ENCODE measurements around the gene CD47. TPM values are rescaled to one million over a fixed set of nuclear protein-coding genes. Genes with fewer than 3 reads are reported as not detected.

The CD47 gene
- total RNA-seq, 1 experiment from 2014 or later: 42.5 TPM

DNA sequence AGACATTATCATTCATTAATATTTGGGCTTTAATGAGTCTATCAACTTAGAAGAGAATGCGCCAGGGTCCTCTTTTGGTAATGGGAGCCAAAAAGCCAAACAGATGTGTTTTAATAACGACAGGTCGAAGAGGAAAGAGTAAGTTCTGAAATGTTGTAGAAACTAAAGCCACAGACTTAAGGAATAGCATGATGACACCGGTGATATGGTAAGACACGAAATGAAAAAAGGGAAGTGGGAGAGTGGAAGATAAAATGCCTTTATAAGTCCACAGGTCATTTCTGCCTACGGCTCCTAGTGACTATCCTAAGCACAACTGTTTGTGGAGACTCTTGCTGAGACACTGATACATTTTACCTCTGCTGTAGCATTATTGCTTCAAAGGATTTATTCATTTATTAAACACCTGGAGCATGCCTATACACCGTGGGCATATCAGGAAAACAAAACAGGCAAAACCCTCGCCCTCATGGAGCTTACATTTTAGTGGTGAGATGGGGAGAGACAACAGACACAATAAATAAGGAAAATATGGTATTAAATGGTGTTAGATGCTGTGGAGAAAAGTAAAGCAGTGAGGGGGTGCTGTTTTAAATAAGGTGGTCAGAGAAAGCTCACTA is 11.7 kb upstream of the CD47 start:
- Histone ChIP-seq H3K4me2 (ENCODE audit: low read length) (no peak overlapping the region), H3K4me3 (replicated peaks in 1 of 2; ENCODE audit: low read depth in 1 of 2, low read length in 2 of 2) (no peak overlapping the region), H4K20me1 (ENCODE audit: insufficient read depth) (no peaks in the 10 kb centered on the region), H3K79me2 (ENCODE audit: insufficient read depth, low read length) (no peaks in the 10 kb centered on the region), H3K9ac (ENCODE audit: low read length) (no peak overlapping the region), H3K9me3 (ENCODE audit: control insufficient read depth in 1 of 2, insufficient read depth in 1 of 2, low read depth in 1 of 2, low read length in 2 of 2) (no peaks in the 10 kb centered on the region), H3K9me2 (ENCODE audit: insufficient read depth) (no peaks in the 10 kb centered on the region), H3K4me1 (ENCODE audit: control insufficient read depth in 1 of 2, insufficient read depth in 2 of 2, low read length in 2 of 2) (no peaks in the 10 kb centered on the region), H3K27ac (ENCODE audit: low read depth, low read length) (no peak overlapping the region), H3K36me3 (ENCODE audit: control insufficient read depth in 1 of 2, insufficient read depth in 2 of 2, low read length in 2 of 2) (no peaks in the 10 kb centered on the region), H2AFZ (ENCODE audit: low read depth, low read length, poor library complexity, severe bottlenecking) (no peak overlapping the region), H3K27me3 (ENCODE audit: insufficient read depth, low read length) (no peaks in the 10 kb centered on the region)
- TF ChIP-seq YY1 (IDR thresholded peaks at IDR 0.05; ENCODE audit: extremely low read depth, insufficient replicate concordance, low read depth, low read length): no peak
- TF ChIP-seq, protein P1, sequence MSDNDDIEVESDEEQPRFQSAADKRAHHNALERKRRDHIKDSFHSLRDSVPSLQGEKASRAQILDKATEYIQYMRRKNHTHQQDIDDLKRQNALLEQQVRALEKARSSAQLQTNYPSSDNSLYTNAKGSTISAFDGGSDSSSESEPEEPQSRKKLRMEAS (IDR thresholded peaks at IDR 0.05): no peak
- no peak for TF ChIP-seq SRF (IDR thresholded peaks at IDR 0.05; ENCODE audit: low read depth)
- TF ChIP-seq FOSL1 (IDR thresholded peaks at IDR 0.05; ENCODE audit: low read depth): no peak
- ChIA-PET CTCF (no interaction called here), RAD21 (ENCODE audit: low non-redundant PET in 1 of 2, low total read pairs in 2 of 2, uncharacterized antibody in 2 of 2, unreplicated experiment in 2 of 2) (no interaction called here), POLR2A (no interaction called here)
- no peak for ATAC-seq
- BruUV-seq (replicated peaks): no TSS peak
- intact Hi-C loops (cut with micrococcal nuclease): no loop called here
- DNase-seq (ENCODE audit: low read depth, low spot score): no peak

DNA sequence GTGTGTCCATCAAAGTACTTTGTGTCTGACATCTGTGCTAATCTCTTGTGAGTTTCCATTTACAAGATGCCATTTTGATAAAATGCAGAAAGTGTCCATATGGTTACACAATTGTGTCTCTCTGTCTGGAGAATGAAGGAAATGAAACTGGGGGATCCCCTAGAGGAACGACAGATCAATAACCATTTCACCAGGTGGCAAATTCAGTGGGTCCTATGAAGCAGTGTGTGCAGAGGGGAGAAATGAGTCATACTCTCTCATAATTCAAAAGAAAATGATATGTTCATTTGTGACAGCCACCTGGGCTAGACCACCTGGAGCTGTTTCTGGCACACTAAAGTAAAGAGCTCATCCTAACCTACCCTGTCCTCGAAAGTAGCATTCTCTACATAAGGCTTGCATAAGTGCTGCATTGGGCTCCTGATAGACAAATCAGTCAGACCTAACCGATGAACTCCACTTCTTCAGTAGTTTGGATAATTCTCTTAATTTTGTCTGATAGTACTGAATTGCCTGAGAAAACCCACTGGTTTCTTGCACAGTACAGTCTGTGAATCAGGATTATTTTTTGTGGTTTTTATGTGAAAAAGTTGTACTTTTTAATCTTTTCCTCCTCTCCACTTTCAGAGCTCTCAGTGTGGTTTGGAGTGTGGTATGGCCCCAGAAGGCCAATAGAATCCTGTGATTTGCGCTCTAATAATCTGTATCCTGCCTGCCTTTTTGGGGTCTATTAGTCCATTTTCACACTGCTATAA is 10.3 kb upstream of the CD47 start:
- H2AFZ ChIP-seq (ENCODE audit: low read depth, low read length, poor library complexity, severe bottlenecking): no peak overlapping the region
- no peak overlapping the region for H3K4me3 ChIP-seq (replicated peaks in 1 of 2; ENCODE audit: low read depth in 1 of 2, low read length in 2 of 2)
- DNase-seq (ENCODE audit: low read depth, low spot score) (no peak), ATAC-seq (no peak)
- H3K79me2 ChIP-seq (ENCODE audit: insufficient read depth, low read length): no peaks in the 10 kb centered on the region
- BruUV-seq (replicated peaks): no TSS peak
- no peaks in the 10 kb centered on the region for H4K20me1 ChIP-seq (ENCODE audit: insufficient read depth)
- ChIA-PET CTCF (no interaction called here), RAD21 (ENCODE audit: low non-redundant PET in 1 of 2, low total read pairs in 2 of 2, uncharacterized antibody in 2 of 2, unreplicated experiment in 2 of 2) (no interaction called here), POLR2A (no interaction called here)
- H3K27ac ChIP-seq (ENCODE audit: low read depth, low read length): no peak overlapping the region
- no peaks in the 10 kb centered on the region for H3K27me3 ChIP-seq (ENCODE audit: insufficient read depth, low read length)
- no peak overlapping the region for H3K4me2 ChIP-seq (ENCODE audit: low read length)
- H3K4me1 ChIP-seq (ENCODE audit: control insufficient read depth in 1 of 2, insufficient read depth in 2 of 2, low read length in 2 of 2): no peaks in the 10 kb centered on the region
- no peaks in the 10 kb centered on the region for H3K9me2 ChIP-seq (ENCODE audit: insufficient read depth)
- intact Hi-C loops (cut with micrococcal nuclease): no loop called here
- H3K36me3 ChIP-seq (ENCODE audit: control insufficient read depth in 1 of 2, insufficient read depth in 2 of 2, low read length in 2 of 2): no peaks in the 10 kb centered on the region
- no peak overlapping the region for H3K9ac ChIP-seq (ENCODE audit: low read length)
- no peaks in the 10 kb centered on the region for H3K9me3 ChIP-seq (ENCODE audit: control insufficient read depth in 1 of 2, insufficient read depth in 1 of 2, low read depth in 1 of 2, low read length in 2 of 2)
- TF ChIP-seq CEBPB (IDR thresholded peaks at IDR 0.05; ENCODE audit: low read depth) (no peak), TCF7L2 (IDR thresholded peaks at IDR 0.05; ENCODE audit: borderline replicate concordance, extremely low read depth, insufficient read depth, insufficient read length) (no peak), CBX3 (IDR thresholded peaks at IDR 0.05; ENCODE audit: low read depth) (no peak), POLR2AphosphoS5 (IDR thresholded peaks at IDR 0.05; ENCODE audit: low read depth, low read length) (no peak), EZH2phosphoT487 (IDR thresholded peaks at IDR 0.05; ENCODE audit: borderline replicate concordance) (no peak), FOSL1 (IDR thresholded peaks at IDR 0.05; ENCODE audit: low read depth) (no peak), YY1 (IDR thresholded peaks at IDR 0.05; ENCODE audit: extremely low read depth, insufficient replicate concordance, low read depth, low read length) (no peak), ZFX (IDR thresholded peaks at IDR 0.05) (no peak)
- TF ChIP-seq, protein P1 (IDR thresholded peaks at IDR 0.05): no peak
- TF ChIP-seq, protein P2, sequence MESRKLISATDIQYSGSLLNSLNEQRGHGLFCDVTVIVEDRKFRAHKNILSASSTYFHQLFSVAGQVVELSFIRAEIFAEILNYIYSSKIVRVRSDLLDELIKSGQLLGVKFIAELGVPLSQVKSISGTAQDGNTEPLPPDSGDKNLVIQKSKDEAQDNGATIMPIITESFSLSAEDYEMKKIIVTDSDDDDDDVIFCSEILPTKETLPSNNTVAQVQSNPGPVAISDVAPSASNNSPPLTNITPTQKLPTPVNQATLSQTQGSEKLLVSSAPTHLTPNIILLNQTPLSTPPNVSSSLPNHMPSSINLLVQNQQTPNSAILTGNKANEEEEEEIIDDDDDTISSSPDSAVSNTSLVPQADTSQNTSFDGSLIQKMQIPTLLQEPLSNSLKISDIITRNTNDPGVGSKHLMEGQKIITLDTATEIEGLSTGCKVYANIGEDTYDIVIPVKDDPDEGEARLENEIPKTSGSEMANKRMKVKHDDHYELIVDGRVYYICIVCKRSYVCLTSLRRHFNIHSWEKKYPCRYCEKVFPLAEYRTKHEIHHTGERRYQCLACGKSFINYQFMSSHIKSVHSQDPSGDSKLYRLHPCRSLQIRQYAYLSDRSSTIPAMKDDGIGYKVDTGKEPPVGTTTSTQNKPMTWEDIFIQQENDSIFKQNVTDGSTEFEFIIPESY (IDR thresholded peaks at IDR 0.05; ENCODE audit: extremely low read depth, insufficient replicate concordance, low read length): no peak
- TF ChIP-seq, protein P3, sequence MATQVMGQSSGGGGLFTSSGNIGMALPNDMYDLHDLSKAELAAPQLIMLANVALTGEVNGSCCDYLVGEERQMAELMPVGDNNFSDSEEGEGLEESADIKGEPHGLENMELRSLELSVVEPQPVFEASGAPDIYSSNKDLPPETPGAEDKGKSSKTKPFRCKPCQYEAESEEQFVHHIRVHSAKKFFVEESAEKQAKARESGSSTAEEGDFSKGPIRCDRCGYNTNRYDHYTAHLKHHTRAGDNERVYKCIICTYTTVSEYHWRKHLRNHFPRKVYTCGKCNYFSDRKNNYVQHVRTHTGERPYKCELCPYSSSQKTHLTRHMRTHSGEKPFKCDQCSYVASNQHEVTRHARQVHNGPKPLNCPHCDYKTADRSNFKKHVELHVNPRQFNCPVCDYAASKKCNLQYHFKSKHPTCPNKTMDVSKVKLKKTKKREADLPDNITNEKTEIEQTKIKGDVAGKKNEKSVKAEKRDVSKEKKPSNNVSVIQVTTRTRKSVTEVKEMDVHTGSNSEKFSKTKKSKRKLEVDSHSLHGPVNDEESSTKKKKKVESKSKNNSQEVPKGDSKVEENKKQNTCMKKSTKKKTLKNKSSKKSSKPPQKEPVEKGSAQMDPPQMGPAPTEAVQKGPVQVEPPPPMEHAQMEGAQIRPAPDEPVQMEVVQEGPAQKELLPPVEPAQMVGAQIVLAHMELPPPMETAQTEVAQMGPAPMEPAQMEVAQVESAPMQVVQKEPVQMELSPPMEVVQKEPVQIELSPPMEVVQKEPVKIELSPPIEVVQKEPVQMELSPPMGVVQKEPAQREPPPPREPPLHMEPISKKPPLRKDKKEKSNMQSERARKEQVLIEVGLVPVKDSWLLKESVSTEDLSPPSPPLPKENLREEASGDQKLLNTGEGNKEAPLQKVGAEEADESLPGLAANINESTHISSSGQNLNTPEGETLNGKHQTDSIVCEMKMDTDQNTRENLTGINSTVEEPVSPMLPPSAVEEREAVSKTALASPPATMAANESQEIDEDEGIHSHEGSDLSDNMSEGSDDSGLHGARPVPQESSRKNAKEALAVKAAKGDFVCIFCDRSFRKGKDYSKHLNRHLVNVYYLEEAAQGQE (IDR thresholded peaks at IDR 0.05; ENCODE audit: low read depth): no peak
